ENCODE results near the gene TPH1.

The TPH1 gene

GRCh38 chr11:18046116-18046777 is at the start of gene TPH1:
TSS of gene TPH1 (minus strand) at chr11:18046269. CDS start at chr11:18040762, 5,507 bp downstream.
- no peak for DNase-seq (ENCODE audit: low read depth)

- DNase-seq (ENCODE audit: low read depth) = no peak
These were observed 47.9 kb upstream of the TPH1 start for GRCh38 chr11:18093959-18094358.

- DNase-seq (ENCODE audit: low read depth) = no peak
These were observed 45.7 kb upstream of the TPH1 start for GRCh38 chr11:18091731-18092130.

GRCh38 chr11:18088966-18089365 is 42.9 kb upstream of the TPH1 start:
- DNase-seq (ENCODE audit: low read depth) = no peak

GRCh38 chr11:18088366-18088765 is 42.3 kb upstream of the TPH1 start:
- no peak for DNase-seq (ENCODE audit: low read depth)

GRCh38 chr11:18081551-18081950 is 35.5 kb upstream of the TPH1 start:
- no peak for DNase-seq (ENCODE audit: low read depth)

GRCh38 chr11:18080451-18080850 is 34.4 kb upstream of the TPH1 start:
- DNase-seq (ENCODE audit: low read depth) = no peak

- no peak for DNase-seq (ENCODE audit: low read depth)
These were observed 32.8 kb upstream of the TPH1 start for GRCh38 chr11:18078909-18079308.

GRCh38 chr11:18075444-18075843 is 29.4 kb upstream of the TPH1 start:
- no peak for DNase-seq (ENCODE audit: low read depth)

- no peak for DNase-seq (ENCODE audit: low read depth)
These were observed 25.1 kb upstream of the TPH1 start for GRCh38 chr11:18071098-18071705.

GRCh38 chr11:18067372-18067771 is 21.3 kb upstream of the TPH1 start:
- DNase-seq (ENCODE audit: low read depth) = no peak

GRCh38 chr11:18066626-18067025 is 20.6 kb upstream of the TPH1 start:
- no peak for DNase-seq (ENCODE audit: low read depth)

- DNase-seq (ENCODE audit: low read depth) = no peak
These were observed 19.5 kb upstream of the TPH1 start for GRCh38 chr11:18065572-18065971.

GRCh38 chr11:18064450-18065054 is 18.5 kb upstream of the TPH1 start:
- DNase-seq (ENCODE audit: low read depth) = no peak

GRCh38 chr11:18063862-18064434 is 17.9 kb upstream of the TPH1 start:
- no peak for DNase-seq (ENCODE audit: low read depth)

- no peak for DNase-seq (ENCODE audit: low read depth)
These were observed 17.1 kb upstream of the TPH1 start for GRCh38 chr11:18063125-18063524.

- DNase-seq (ENCODE audit: low read depth) = no peak
These were observed 15.3 kb upstream of the TPH1 start for GRCh38 chr11:18061351-18061750.

GRCh38 chr11:18056561-18057181 is 10.6 kb upstream of the TPH1 start:
- no peak for DNase-seq (ENCODE audit: low read depth)

- no peak for DNase-seq (ENCODE audit: low read depth)
These were observed 8.5 kb upstream of the TPH1 start for GRCh38 chr11:18054511-18055103.

GRCh38 chr11:18050848-18051247 is 4.8 kb upstream of the TPH1 start:
- DNase-seq (ENCODE audit: low read depth) = no peak

GRCh38 chr11:18036456-18036855 is 9.6 kb downstream of the TPH1 start:
- DNase-seq (ENCODE audit: low read depth) = no peak

- DNase-seq (ENCODE audit: low read depth) = no peak
These were observed 18.6 kb downstream of the TPH1 start for GRCh38 chr11:18027475-18027874.

All from stimulated activated CD8-positive, alpha-beta memory T cell treated with anti-CD3 and anti-CD28 coated beads, Interleukin-15, amount 100 ng/mL, for 1 hour (primary cell).